HUES64 (cell line): ENCODE data around the gene NDFIP2.

ENCODE experiments used
- H3K27ac ChIP-seq: 2 replicates; pipeline ENCODE4 v1.7.0; 2013; ENCODE audit warnings: low read depth, low read length, inconsistent platforms
- H3K27me3 ChIP-seq: 2 replicates; pipeline ENCODE4 v1.6.1; 2013; ENCODE audit warnings: mild to moderate bottlenecking, low read length; ENCODE audit not compliant: insufficient read depth
- H3K36me3 ChIP-seq: 2 replicates; pipeline ENCODE4 v1.6.1; 2013; ENCODE audit warnings: mild to moderate bottlenecking, low read length; ENCODE audit not compliant: insufficient read depth
- H3K4me1 ChIP-seq: 2 replicates; pipeline ENCODE4 v1.6.1; 2013; ENCODE audit warnings: mild to moderate bottlenecking, low read length, moderate library complexity; ENCODE audit not compliant: insufficient read depth
- H3K4me3 ChIP-seq: 2 replicates; pipeline ENCODE4 v1.5.1; 2013; ENCODE audit warnings: mild to moderate bottlenecking, low read length, moderate library complexity
- H3K9ac ChIP-seq: 2 replicates; pipeline ENCODE4 v1.6.1; 2013; ENCODE audit warnings: mild to moderate bottlenecking, low read depth, low read length
- H3K9me3 ChIP-seq: 2 replicates; pipeline ENCODE4 v1.6.1; 2013; ENCODE audit warnings: low read depth, low read length; ENCODE audit not compliant: insufficient read depth
- WGBS: fragments of 150-250, 120-280 bp; methylation state at CpG from one replicate; pipeline ENCODE4 v1.1.7; 2013; ENCODE audit warnings: missing lambda C conversion rate; 5-methylcytosine and 5-hydroxymethylcytosine counted together

NDFIP2 gene

DNA sequence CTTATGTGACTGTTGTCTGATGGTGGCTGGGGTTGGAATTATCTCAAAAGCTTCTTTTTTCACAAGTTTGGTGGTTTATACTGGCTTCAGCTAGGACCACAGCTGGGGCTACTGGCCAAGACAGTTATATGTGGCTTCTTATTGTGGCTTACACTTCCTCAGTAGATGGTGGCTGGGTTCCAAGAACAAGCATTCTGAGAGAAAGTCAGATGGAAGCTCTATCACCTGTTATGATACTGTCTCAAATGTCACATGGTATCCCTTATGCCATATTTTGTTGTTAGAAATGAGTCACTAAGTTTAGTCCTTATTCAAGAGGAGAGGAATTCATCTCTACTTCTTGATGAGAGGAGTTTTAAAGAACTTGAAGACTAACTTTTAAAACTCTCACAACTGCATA lies 41.6 kb downstream of the NDFIP2 start:
- Histone ChIP-seq H3K9me3 (no peaks in the 10 kb centered on the region), H3K27ac (no peak overlapping the region), H3K36me3 (peaks cover 30% of the 10 kb centered on the region), H3K27me3 (no peaks in the 10 kb centered on the region), H3K4me3 (no peak overlapping the region), H3K4me1 (no peaks in the 10 kb centered on the region), H3K9ac (no peak overlapping the region)

DNA sequence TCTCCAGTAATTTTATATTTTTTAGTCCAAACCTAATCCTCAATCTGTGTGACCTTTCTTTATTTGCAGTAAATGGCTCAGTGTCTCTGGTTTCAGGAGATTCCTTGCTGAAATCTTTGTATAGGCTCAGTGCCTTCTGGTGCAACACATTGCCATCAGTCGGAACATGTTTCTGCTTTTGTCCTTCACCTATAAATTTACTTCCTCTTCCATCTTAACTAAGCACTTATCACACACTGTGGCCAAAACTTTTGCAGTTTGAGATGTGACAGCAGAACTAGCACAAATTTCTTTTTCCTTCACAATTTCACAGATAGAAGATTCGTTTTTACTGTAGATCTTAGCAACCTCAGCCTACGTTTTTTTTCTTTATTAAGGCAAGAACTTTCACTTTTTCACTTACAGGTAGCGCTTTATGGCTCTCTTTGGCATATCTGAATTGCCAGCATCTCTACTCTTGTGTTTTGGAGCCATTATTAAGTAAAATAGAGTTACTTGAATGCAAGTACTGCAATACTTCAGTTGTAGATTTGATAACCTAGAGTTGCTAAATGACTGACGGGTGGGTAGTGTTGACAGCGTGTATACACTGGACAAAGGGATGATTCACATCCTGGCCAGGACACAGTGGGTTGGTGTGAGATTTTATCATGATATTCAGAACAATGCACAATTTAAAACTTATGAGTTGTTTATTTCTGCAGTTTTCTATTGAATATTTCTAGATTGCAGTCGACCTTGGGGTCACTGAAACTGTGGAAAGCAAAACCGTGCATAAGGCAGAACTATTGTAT lies 44.3 kb downstream of the NDFIP2 start:
- H3K4me1 ChIP-seq, result no peaks in the 10 kb centered on the region
- no peak overlapping the region for H3K9ac ChIP-seq
- no peaks in the 10 kb centered on the region for H3K9me3 ChIP-seq
- H3K27ac ChIP-seq, result no peak overlapping the region
- 94% methylated on average over 8 of the region's 8 CpGs for WGBS
- H3K4me3 ChIP-seq, result no peak overlapping the region
- H3K36me3 ChIP-seq, result peaks cover 30% of the 10 kb centered on the region
- H3K27me3 ChIP-seq, result no peaks in the 10 kb centered on the region

DNA sequence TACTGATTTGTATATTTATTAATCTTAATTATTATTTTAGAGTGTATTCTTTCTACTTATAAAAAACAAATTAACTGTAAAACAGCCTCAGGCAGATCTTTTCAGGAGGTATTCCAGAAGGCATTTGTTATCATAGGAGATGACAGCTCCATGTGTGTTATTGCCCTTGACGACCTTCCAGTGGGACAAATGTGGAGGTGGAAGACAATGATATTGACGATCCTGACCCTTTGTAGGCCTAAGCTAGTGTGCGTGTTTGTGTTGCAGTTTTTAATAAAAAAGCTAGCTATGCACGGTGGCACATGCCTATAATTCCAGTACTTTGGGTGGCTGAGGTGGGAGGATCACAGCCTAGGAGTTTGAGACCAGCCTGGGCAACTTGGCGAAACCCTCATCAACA lies 46.7 kb downstream of the NDFIP2 start:
- Histone ChIP-seq H3K27ac (no peak overlapping the region), H3K9me3 (no peaks in the 10 kb centered on the region), H3K4me3 (no peak overlapping the region), H3K4me1 (no peaks in the 10 kb centered on the region), H3K36me3 (peaks cover 16% of the 10 kb centered on the region), H3K27me3 (no peaks in the 10 kb centered on the region), H3K9ac (no peak overlapping the region)
- WGBS, result 92% methylated on average over 5 of the region's 5 CpGs

DNA sequence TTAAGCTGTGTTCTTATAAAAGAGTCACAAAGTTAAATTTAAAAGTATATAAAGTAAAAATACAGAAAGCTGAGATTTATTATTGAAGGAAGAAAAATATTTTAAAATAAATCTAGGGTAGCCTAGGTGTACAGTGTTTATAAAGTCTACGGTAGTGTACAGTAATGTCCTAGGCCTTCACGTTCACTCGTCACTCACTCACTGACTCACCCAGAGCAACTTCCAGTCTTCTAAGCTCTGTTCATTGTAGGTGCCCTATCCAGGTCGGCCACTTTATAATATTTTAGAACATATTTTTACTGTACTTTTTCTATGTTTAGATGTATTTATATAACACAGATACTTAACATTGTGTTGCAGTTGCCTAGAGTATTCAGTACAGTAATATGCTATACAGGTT lies 47.4 kb downstream of the NDFIP2 start:
- Histone ChIP-seq H3K4me3 (no peak overlapping the region), H3K9ac (no peak overlapping the region), H3K9me3 (no peaks in the 10 kb centered on the region), H3K27ac (no peak overlapping the region), H3K4me1 (no peaks in the 10 kb centered on the region), H3K27me3 (no peaks in the 10 kb centered on the region), H3K36me3 (peaks cover 14% of the 10 kb centered on the region)
- 98% methylated on average over 3 of the region's 4 CpGs for WGBS

DNA sequence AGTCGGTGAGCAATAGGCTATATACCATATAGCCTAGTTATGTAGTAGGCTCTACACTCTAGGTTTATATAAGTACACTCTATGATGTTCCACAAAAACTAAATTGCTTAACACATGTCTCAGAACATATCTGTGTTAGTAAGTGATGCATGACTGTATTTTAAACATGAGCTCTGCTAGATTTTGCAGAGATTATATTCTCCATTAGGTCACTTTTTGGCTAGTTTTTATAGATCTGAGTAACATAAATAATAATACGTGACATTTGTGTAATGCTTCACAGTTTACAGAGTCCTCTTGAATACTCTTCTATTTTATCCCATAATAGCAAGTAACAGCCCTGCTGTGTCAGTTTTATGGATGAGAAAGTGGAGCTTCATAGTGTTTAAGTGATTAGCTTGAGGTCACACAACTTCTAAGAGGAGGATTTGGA lies 47.8 kb downstream of the NDFIP2 start:
- Histone ChIP-seq H3K27ac (no peak overlapping the region), H3K27me3 (no peaks in the 10 kb centered on the region), H3K9me3 (no peaks in the 10 kb centered on the region), H3K4me3 (no peak overlapping the region), H3K9ac (no peak overlapping the region), H3K36me3 (peaks cover 11% of the 10 kb centered on the region), H3K4me1 (peaks cover 4% of the 10 kb centered on the region)
- no CpG with 5 or more reads among the region's 2 CpGs for WGBS

DNA sequence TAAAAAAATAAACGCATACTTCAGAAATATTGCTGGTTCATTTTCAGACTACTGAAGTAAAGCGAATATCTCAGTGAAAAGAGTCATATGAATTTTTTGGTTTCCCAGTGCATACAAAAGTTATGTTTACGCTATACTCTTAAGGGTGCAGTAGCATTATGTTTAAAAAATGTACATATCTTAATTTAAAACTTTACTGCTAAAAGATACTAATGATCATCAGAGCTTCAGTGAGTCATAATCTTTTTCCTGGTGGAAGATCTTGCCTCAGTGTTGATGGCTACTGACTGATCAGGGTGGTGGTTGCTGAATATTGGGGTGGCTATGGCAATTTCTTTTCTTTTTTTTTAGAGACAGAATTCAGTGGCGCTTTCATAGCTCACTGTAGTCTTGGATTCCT lies 48.9 kb downstream of the NDFIP2 start:
- no peaks in the 10 kb centered on the region for H3K27me3 ChIP-seq
- H3K9ac ChIP-seq, result no peak overlapping the region
- peaks cover 3% of the 10 kb centered on the region; the same call in 1 of the 2 replicates for H3K36me3 ChIP-seq
- no peak overlapping the region for H3K4me3 ChIP-seq
- H3K4me1 ChIP-seq, result peaks cover 14% of the 10 kb centered on the region
- no peaks in the 10 kb centered on the region for H3K9me3 ChIP-seq
- no peak overlapping the region for H3K27ac ChIP-seq
- over 99% methylated on average over 4 of the region's 4 CpGs for WGBS

DNA sequence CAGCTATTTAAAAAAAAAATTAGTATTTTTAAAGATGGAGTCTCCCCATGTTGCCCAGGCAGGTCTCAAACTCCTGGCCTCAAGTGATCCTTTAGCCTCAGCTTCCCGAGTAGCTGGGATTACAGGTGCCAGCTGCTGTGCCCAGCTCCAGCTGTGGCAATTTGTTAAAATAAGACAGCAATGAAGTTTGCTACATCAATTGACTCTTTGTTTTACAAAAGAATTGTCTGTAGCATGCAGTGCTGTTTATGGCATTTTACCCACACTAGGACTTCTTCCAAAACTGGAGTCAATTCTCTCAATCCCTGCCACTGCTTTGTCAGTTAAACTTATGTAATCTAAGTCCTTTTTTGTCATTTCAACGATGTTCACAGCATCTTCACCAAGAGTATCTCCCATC lies 49.3 kb downstream of the NDFIP2 start:
- Histone ChIP-seq H3K4me1 (peaks cover 19% of the 10 kb centered on the region), H3K9me3 (no peaks in the 10 kb centered on the region), H3K9ac (no peak overlapping the region), H3K36me3 (no peaks in the 10 kb centered on the region), H3K27me3 (no peaks in the 10 kb centered on the region), H3K4me3 (no peak overlapping the region), H3K27ac (no peak overlapping the region)
- 72% methylated on average over 2 of the region's 2 CpGs for WGBS

DNA sequence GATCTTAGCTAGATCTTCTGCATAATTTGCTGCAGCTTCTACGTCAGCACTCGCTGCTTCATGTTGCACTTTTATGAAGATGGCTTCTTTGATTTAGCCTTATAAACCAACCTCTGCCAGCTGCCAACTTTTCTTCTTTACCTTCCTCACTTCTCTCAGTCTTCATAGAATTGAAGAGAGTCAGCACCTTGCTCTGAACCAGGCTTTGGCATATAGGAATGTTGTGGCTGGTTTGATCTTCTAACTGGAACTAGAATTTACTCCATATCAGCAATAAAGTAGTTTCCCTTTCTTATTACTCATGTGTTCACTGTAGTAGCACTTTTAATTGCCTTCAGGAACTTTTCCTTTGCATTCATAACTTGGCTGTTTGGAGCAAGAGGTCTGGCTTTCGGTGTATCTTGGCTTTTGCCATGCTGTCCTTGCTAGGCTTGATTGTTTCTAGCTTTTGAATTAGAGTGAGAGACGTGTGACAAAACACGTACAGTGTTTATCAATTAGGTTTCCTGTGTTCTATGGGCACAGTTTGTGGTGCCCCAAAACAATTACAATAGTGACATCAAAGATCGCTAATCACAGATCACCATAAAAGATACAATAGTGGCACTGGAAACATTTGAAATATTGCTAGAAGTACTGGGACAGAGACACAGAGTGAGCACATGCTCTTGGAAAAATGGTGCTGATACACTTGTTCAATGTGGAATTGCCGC lies 50.7 kb downstream of the NDFIP2 start:
- no peaks in the 10 kb centered on the region for H3K9me3 ChIP-seq
- WGBS, result 97% methylated on average over 6 of the region's 7 CpGs
- no peaks in the 10 kb centered on the region for H3K27me3 ChIP-seq
- H3K27ac ChIP-seq, result no peak overlapping the region
- peaks cover 33% of the 10 kb centered on the region for H3K4me1 ChIP-seq
- no peak overlapping the region for H3K9ac ChIP-seq
- H3K36me3 ChIP-seq, result no peaks in the 10 kb centered on the region
- no peak overlapping the region for H3K4me3 ChIP-seq

DNA sequence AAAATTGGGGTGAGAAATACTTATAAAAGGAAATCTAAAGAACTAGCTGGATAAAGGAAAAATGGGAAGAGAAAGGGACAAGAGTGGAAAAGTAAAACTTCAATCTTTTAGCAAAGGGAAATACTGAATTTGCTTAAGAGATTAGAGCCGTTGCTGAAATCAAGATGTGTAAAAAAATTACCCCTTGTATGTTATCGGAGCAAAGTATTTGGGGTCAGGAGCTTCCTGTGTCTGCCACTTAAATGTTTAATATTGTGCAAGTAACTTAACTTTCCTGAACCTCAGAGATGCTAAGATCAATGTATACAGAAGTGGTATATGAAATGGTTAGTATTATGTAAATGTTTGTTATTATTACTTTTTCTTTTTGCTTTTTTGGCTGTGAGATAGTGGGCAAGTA lies 51.6 kb downstream of the NDFIP2 start:
- no peak overlapping the region for H3K27ac ChIP-seq
- no peaks in the 10 kb centered on the region for H3K9me3 ChIP-seq
- no peaks in the 10 kb centered on the region for H3K27me3 ChIP-seq
- H3K9ac ChIP-seq, result no peak overlapping the region
- 93% methylated on average over 2 of the region's 2 CpGs for WGBS
- H3K36me3 ChIP-seq, result no peaks in the 10 kb centered on the region
- H3K4me3 ChIP-seq, result no peak overlapping the region
- peaks cover 34% of the 10 kb centered on the region for H3K4me1 ChIP-seq

DNA sequence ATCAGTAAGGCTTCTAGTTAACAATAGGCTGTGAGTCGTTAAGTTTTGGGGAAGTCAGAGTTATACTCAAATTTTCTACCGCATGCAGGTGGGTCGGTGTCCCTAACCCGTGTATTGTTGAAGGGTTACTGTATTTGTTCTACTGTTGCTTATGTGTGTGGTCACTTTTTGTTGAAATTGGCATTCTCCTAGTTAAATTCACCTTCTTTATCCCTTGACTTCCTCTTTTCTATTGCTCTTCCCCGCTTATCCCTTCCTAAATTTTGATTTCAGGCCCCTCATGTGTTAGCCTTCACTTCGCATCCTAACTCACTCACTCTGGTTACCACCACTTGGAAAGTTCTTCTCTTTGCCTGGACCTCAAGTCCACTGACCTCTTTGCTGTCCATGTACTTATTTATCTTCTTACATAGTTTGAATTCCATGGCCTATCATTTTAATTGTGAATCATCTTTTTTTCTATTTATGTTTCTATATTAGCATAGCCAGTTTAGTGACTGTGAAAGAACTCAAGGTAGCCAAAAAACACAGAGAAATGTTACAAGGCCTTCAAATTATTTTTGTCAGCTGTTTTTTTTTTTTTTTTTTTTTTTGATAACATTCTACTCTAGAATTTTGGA lies 52.9 kb downstream of the NDFIP2 start:
- H3K9me3 ChIP-seq, result no peaks in the 10 kb centered on the region
- H3K9ac ChIP-seq, result no peak overlapping the region
- H3K4me3 ChIP-seq, result no peak overlapping the region
- H3K27ac ChIP-seq, result peak overlapping the region; percentile 21; the same call in 1 of the 2 replicates
- H3K36me3 ChIP-seq, result no peaks in the 10 kb centered on the region
- H3K27me3 ChIP-seq, result no peaks in the 10 kb centered on the region
- peaks cover 34% of the 10 kb centered on the region for H3K4me1 ChIP-seq
- 93% methylated on average over 6 of the region's 6 CpGs for WGBS

DNA sequence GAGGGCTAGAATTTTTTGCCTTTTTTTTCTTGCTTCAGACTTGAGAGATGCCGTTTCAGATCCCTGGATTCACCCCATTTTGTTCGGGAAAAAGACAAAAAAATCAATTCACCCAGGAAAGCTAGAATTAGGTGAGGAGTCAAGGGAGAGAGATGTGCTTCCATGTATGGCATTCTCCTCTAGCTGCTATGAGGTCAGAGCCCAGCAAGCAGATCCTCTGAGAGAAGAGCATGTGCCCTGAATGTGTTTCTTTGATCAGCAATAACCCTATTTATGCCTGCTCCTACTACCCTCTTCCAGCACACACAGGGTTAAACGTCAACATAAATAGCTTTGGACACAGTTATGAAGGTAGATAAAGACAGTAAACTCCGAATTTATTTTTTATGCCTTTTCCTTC lies 53.6 kb downstream of the NDFIP2 start:
- no peak overlapping the region for H3K27ac ChIP-seq
- no peaks in the 10 kb centered on the region for H3K36me3 ChIP-seq
- WGBS, result 93% methylated on average over 3 of the region's 4 CpGs

More for the DNA sequence above, 53.6 kb downstream of the NDFIP2 start:
- Histone ChIP-seq H3K4me1 (peaks cover 34% of the 10 kb centered on the region), H3K4me3 (no peak overlapping the region), H3K9me3 (no peaks in the 10 kb centered on the region), H3K27me3 (no peaks in the 10 kb centered on the region), H3K9ac (no peak overlapping the region)
